Measurements from ENCODE around the gene TSPO2. TPM values are rescaled to one million over a fixed set of nuclear protein-coding genes. Genes with fewer than 3 reads are reported as not detected.

Gene TSPO2
- total and polyA plus RNA-seq, 2 of the 8 experiments (the other 6 are each of a cell fraction or from before 2014, with no cell fraction given): not detected

GRCh38 chr6:41036601-41037000 is 5.7 kb upstream of the TSPO2 start:
- no peak for FAIRE-seq

More at GRCh38 chr6:41036601-41037000, 5.7 kb upstream of the TSPO2 start:
- Histone ChIP-seq H3K27ac (ENCODE audit: low read depth, low read length) (no peak overlapping the region), H3K23ac (ENCODE audit: insufficient read length) (no peak overlapping the region), H2BK15ac (ENCODE audit: low read length) (no peak overlapping the region), H4K8ac (ENCODE audit: extremely low read depth, insufficient read depth, low read length) (no peak overlapping the region), H2BK5ac (ENCODE audit: low read depth, low read length) (no peak overlapping the region), H3K36me3 (ENCODE audit: control insufficient read depth in 2 of 4, insufficient read depth in 4 of 4, low read length in 3 of 4) (no peaks in the 10 kb centered on the region), H3K56ac (replicated peaks; ENCODE audit: insufficient read length, low read depth, low read length) (no peak overlapping the region), H2AFZ (ENCODE audit: low read length) (no peak overlapping the region), H3K18ac (ENCODE audit: extremely low read depth, low read length) (no peak overlapping the region), H3K4ac (replicated peaks; ENCODE audit: insufficient read length, low read depth, low read length) (no peak overlapping the region), H3K79me2 (ENCODE audit: control insufficient read depth in 1 of 2, insufficient read depth in 2 of 2, low read length in 2 of 2) (no peaks in the 10 kb centered on the region), H3K4me2 (ENCODE audit: insufficient read depth in 1 of 2, low read depth in 2 of 2, low read length in 2 of 2) (no peak overlapping the region), H2BK20ac (ENCODE audit: low read length) (no peak overlapping the region), H2BK12ac (ENCODE audit: low read depth, low read length) (no peak overlapping the region), H4K20me1 (replicated peaks in 1 of 2; ENCODE audit: control insufficient read depth in 1 of 2, insufficient read depth in 2 of 2, low read length in 2 of 2) (no peaks in the 10 kb centered on the region), H3K9me3 (ENCODE audit: insufficient read depth in 2 of 2, low read depth in 1 of 2, low read length in 1 of 2) (no peaks in the 10 kb centered on the region), H3K23me2 (ENCODE audit: low read depth, low read length) (no peaks in the 10 kb centered on the region), H2BK120ac (replicated peaks; ENCODE audit: low read depth, low read length) (no peak overlapping the region), H4K91ac (replicated peaks; ENCODE audit: insufficient read length, low read length) (no peak overlapping the region), H3K14ac (ENCODE audit: insufficient read length) (no peak overlapping the region), H2AK5ac (ENCODE audit: low read depth, low read length) (no peak overlapping the region), H3K9ac (replicated peaks in 1 of 4; ENCODE audit: extremely low read depth in 1 of 4, low read depth in 3 of 4, low read length in 3 of 4) (no peak overlapping the region), H4K5ac (ENCODE audit: insufficient read length, low read depth, low read length) (no peak overlapping the region), H3K79me1 (ENCODE audit: low read depth, low read length) (no peaks in the 10 kb centered on the region), H3K27me3 (replicated peaks in 1 of 4; ENCODE audit: control insufficient read depth in 3 of 4, extremely low read depth in 1 of 4, insufficient read depth in 3 of 4, low read length in 3 of 4) (no peaks in the 10 kb centered on the region; a peak in 1 of 7 replicates), H3K4me3 (ENCODE audit: extremely low read depth in 1 of 4, insufficient read depth in 2 of 4, low read depth in 3 of 4, low read length in 4 of 4) (no peak overlapping the region), H3K4me1 (replicated peaks in 1 of 4; ENCODE audit: control insufficient read depth in 3 of 4, insufficient read depth in 4 of 4, low read length in 3 of 4) (peaks cover 0 to 4% (median 3%) of the 10 kb centered on the region in 4 experiments; a peak in 6 of 7 replicates)
- ChIA-PET CTCF (ENCODE audit: partially characterized antibody) (interaction anchor here (0.6 to 2.7 kb wide), 22 partner anchors 9 to 1688 kb away, joined by 3 to 23 read pairs (median 4); no protein-coding TSS in a partner anchor), POLR2A (ENCODE audit: partially characterized antibody) (interaction anchor here (0.9 to 1.9 kb wide), 3 partner anchors 8 to 17 kb away, joined by 3 to 9 read pairs (median 6); partner anchors contain the start of gene APOBEC2)
- DNase-seq (ENCODE audit: low read depth in 1 of 2, low spot score in 2 of 2): no peak
- WGBS, 2 experiments (ENCODE audit: extremely low coverage in 1 of 2, insufficient coverage in 1 of 2, insufficient read length in 1 of 2, insufficient replicate concordance in 2 of 2, low coverage in 1 of 2, low lambda C conversion rate in 2 of 2, missing lambda C conversion rate in 1 of 2): 92% methylated on average over 1 of the region's 2 CpGs; no CpG with 5 or more reads in 1 of the 2 experiments
- no peak for TF ChIP-seq SIRT6 (IDR thresholded peaks at IDR 0.05; ENCODE audit: low read length)
- TF ChIP-seq SAP30 (IDR thresholded peaks at IDR 0.05; ENCODE audit: insufficient read depth, insufficient replicate concordance, low read length): no peak
- no peak for TF ChIP-seq CTCF (IDR thresholded peaks at IDR 0.05; ENCODE audit: control extremely low read depth in 1 of 3, insufficient read depth in 1 of 3, low read depth in 1 of 3, low read length in 3 of 3)
- no peak for TF ChIP-seq E2F6 (IDR thresholded peaks at IDR 0.05)
- TF ChIP-seq TBP (IDR thresholded peaks at IDR 0.05; ENCODE audit: low read depth, low read length): no peak

All from H1 (cell line).